HL-60/S4 (cell line): ENCODE measurements around the gene GAB1.

ENCODE experiments used
- in situ Hi-C: fragments of 300-500 bp; cut with MboI; formaldehyde crosslinking; loops from 2 replicates; pipeline ENCODE4 v1.14.3; 2022; ENCODE audit warnings: low sequenced_read_pairs

The GAB1 gene

DNA sequence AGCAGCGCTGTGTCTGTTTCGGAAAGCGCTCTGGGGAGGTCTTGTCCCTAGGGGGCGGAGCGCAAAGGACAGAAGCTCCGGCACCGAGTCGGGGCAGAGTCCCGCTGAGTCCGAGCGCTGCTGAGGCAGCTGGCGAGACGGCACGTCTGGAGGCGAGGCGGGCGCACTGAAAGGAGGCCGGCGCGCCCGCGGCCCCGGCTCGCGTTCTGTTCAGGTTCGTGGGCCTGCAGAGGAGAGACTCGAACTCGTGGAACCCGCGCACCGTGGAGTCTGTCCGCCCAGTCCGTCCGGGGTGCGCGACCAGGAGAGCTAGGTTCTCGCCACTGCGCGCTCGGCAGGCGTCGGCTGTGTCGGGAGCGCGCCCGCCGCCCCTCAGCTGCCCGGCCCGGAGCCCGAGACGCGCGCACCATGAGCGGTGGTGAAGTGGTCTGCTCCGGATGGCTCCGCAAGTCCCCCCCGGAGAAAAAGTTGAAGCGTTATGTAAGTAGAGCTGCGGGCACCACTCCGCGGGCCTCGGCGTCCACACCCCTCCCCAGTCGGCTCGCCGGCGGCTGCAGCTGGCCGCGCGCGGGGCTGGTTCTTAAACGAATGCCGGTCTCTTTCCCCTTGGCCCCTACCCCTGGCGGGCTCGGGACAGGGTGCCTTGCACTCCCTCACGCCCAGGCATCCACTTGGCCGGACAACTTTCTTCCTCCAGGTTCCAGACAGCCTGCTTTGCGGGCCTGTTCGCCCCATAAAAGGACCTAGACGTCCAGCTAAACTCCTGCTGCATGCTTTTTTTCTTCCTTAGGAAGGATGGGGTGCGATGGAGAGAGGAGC lies at the start of gene GAB1:
TSS of gene GAB1 (plus strand) at position 96 of the 819 bp plus-strand sequence. CDS start at position 409, 313 bp downstream.
- in situ Hi-C loops = no loop called here

DNA sequence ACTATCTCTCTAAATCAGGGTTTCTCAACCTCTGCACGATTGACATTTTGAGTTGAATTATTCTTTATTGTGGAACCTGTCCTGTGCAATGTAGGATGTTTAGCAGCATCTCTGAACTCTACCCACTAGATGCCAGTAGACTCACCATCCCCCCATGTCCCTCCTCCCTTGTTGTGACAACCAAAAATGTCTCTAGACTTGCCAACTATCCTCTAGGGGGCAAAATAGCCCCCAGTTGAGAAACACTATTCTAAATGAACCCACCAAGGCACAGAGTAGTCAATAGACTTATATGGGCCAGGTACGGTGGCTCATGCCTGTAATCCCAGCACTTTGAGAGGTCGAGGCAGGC lies 49.1 kb upstream of the GAB1 start:
- in situ Hi-C loops = no loop called here

DNA sequence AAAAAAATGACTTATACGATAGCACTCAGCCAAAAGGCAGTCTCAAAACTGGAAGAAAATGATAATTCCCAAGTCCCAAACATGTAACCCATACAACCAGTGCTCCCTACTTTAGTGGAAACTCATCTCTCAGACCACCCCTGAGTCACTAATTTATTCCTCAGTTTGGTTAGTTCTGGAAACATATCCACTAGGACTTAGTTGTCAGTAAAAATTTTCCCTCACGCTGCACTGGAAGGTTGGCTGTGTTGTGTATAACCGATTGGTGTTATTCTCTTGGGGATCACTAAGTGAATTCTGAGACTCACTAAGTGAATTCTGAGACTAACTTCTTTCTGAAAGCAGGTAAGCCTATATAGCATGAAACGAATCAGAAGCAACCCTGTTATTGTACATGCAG lies 48.5 kb upstream of the GAB1 start:
- in situ Hi-C loops = no loop called here

- in situ Hi-C loops = no loop called here
Measured at GRCh38 chr4:143289370-143289769, 47.3 kb upstream of the GAB1 start.

DNA sequence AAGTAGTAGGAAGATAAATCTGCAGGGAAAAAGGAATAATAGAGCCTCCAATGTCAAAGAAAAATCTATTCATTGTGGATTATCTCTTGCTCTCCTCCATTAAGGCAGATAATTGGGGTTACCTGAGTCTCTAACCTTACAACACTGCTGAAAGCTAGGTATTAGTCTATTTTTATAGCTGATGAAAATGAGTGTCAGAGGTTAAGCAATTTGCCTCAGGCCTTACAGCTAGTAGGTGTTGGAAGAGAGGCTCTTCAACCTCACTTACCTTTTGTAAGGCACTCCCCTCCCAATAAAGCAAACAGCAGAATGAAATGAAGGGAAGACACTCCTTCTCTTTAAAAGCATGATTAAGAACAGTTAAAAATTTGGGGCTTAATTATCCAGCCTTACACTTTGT lies 45.4 kb upstream of the GAB1 start:
- in situ Hi-C loops = no loop called here

GRCh38 chr4:143292858-143293257 lies 43.8 kb upstream of the GAB1 start:
- in situ Hi-C loops = no loop called here

DNA sequence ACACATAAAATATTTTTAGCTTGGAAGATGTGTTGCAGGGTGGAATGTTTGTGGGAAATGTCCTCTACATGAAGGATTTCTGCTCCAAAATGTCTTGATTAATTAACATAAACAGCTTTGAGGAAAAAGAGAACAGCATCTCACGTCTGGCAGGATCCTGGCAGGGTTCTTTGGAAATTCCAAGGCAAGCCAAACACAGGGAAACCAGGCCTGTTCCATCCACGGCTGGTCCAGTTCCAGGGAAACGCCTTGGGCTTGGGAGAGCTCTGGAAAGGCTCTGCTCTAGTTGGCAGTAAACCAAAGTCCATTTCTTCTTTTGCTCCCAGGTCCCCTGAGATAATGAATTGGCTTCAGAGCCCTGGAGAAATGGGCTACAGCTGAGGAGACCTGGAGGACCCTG lies 42.4 kb upstream of the GAB1 start:
- in situ Hi-C loops = no loop called here

DNA sequence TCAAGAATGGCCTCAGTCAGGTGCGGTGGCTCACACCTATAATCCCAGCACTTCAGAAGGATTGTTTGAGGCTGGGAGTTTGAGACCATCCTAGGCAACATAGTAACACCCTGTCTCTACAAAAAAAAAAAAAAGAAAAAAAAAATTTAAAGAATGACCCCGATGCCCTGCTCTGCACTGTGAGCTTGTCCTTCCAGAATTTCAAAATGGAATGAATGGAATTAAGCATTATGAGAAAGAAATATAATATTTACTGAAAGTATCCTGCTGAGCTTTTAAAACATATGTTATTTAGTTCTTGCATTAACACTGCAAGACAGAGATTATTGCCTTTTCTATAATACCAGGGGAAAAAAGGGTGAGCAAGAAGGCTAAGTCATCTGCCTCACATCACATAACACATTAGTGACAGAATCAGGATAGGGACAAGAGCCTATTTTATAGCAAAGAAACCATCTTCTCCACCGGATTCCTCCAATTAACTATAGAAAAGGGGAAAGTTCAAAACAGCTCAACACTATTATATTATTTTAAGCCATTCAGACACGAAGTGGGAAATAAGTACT lies 41.9 kb upstream of the GAB1 start:
- in situ Hi-C loops = no loop called here

DNA sequence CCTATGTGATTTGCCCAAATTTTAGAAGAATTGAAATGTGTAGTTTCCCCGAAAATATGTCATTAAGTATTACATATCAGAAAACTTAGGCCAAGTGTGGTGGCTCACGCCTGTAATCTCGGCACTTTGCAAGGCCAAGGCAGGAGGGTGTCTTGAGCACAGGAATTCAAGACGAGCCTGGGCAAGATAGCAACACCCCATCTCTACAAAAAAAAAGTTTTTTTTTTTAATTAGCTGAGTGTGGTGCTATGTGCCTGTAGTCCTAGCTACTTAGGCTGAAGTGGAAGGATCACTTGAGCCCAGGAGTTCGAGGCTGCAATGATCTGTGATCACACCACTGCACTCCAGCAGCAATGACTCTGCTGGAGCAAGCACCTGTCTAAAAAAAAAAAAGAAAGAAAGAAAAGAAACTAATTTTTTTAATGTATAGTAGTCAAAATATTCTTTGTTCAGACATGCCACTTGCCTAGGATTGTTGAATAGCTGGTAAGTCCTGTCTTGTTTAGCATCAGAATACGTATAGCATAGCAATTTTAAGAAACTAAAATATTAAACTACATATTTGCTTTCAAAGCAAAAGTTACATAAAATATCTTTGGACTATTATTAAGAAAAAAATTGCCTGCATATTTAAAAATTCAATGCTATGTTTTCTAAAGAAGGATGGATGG lies 40.1 kb upstream of the GAB1 start:
- in situ Hi-C loops = no loop called here

DNA sequence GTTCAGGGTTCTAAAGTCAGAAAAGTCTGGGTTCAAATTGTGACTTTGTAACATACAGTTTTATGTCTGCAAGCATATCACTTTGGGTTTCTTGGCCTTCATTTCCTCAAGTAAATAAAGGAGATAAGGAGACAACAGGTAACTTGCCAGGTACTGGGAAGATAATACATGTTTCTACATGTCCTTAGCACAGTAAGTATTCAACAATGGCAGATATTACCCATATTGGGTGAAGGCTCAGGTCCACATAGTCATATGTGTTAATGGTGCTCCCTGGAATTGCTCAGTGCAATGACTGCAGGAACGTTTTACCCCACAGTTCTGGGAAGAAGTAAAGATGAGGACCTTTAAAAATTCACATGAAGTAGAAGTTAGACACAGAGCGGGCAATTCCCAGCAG lies 35.8 kb upstream of the GAB1 start:
- in situ Hi-C loops = no loop called here

DNA sequence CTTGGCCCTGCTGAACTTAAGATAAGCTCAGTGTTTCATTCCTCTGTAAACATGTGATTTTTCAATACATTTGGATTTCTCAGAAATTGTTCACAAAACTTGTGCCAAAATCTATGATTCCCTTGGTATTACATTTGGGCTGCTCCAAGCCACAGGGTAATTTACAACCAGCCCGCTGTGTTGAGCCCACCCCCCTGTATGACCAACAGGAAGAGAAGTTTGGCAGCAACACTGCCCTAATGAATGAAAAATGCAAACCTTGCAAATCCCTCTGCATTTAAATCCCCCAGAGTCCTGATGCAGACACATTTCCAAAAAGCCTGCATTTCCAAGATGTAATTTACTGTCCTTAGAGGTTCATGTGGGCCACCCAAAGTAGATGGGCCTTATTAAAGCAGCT lies 34.1 kb upstream of the GAB1 start:
- in situ Hi-C loops = no loop called here

- in situ Hi-C loops = no loop called here
Measured at GRCh38 chr4:143306788-143307187, 29.9 kb upstream of the GAB1 start.

DNA sequence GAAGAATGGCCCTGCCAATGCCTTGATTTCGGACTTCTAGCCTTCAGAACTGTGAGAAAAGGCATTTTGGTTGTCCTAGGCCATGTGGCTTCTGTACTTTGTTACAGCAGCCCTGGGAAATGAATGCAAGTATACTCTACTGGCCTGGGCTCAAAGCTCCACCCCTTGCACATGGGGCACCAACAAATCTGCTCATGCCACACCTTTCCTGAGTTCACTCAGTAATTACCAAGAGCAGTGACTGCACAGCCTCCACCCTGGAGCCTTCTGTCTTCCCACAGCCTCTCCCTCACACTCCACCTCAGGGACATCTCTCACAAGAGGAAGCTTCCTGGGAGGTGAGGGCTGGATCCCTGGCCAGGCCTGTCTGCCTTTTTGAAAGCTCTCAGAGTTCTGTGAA lies 29.1 kb upstream of the GAB1 start:
- in situ Hi-C loops = no loop called here

- in situ Hi-C loops = no loop called here
Measured at GRCh38 chr4:143308377-143308776, 28.3 kb upstream of the GAB1 start.

GRCh38 chr4:143311924-143312323 lies 24.8 kb upstream of the GAB1 start:
- in situ Hi-C loops = no loop called here

DNA sequence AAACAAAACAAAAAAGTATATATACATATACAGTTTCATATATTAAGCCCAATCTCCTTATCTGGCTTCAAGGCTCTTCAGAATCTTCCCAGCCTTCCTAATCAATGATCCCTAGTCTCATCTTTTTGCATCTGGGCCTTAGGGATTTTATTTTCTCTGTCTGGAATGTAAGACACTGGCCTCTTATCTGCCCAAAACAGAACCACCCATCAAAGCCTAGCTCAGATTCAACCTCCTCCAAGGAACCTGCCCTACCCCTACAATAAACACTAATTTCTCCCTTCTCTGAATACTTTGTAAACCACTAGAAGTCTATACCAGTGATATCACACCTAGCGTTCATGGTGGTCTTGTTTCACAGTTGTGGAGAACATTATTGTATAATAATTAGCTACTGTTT lies 23.2 kb upstream of the GAB1 start:
- in situ Hi-C loops = no loop called here

- in situ Hi-C loops = no loop called here
Measured at GRCh38 chr4:143313996-143314395, 22.7 kb upstream of the GAB1 start.

DNA sequence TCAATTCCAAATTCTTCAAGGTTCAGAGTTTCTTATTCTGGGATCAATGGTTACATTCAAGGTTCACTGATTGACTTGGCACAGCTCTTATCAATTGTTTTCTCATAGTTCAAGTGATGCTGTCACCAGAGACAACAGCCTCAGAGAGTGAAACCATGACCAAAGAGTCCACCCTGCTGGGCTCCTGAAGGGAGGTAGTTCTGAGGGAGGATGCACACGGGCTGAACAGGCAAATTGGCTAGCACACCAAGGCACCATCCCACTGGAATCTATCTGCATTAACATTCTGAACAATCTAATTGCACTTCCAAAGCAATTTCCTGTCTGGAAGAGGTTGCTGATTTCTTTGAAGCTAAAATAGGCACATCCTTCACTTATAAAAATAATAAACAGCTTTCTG lies 16.6 kb upstream of the GAB1 start:
- in situ Hi-C loops = no loop called here

GRCh38 chr4:143326735-143327134 lies 9.9 kb upstream of the GAB1 start:
- in situ Hi-C loops = no loop called here

DNA sequence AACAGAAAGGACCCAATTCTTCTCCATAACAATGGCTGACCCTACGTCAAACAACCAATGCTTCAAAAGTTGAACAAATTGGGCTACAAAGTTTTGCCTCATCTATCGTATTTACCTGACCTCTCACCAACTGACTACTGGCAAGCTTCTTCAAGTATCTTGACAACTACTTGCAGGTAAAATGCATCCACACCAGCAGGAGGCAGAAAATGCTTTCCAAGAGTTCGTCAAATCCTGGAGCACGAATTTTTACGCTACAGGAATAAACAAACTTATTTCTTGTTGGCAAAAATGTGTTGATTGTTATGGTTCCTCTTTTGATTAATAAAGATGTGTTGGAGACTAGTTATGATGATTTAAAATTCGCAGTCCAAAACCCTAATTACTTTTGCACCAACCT lies 6.7 kb upstream of the GAB1 start:
- in situ Hi-C loops = no loop called here

DNA sequence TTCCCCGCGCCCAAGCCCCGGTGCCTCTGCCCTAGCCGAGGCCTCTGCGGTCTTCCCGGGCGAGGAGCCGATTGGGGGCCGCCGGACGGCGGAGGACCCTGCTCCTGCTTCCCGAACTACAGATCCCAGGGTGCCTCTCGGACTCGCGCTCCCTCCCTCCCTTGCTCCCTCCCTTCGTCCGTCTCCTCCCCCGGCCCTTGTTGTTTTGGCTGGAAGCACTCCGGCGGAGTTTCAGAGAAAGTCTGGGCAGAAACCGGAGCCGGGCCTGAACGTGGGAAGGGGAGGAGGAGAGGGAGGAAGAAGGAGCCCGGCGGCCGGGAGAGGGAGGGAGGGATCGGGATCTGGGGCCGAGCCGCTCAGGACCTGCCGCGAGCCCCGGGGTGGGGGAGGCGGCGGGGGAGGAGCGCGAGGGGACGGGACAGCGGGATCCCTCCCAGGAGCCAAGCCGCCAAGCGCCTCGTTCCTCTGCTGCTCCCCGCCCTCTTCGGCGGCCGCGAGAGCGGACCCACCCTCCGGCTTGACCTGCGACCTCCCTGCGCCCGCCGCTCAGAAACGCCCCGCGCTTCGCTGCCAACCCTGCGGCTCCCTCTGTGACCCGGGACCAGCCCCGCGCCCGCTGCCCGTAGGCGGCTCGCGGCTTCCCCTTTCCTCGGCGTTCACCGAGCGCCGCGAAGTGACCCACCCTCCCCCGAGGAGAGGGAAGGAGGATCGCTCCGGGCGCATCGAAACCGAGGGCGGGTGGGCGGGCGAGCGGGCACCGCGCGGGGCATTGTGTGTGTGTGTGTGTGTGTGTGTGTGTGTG lies 496 bp upstream of the GAB1 start:
- in situ Hi-C loops = no loop called here
